ENCODE measurements around the gene MIDN.
"Not testable (repeated sequence)": the region's sequence is repeated elsewhere in the genome, so short reads cannot be mapped to it uniquely, and the experiment has no call there.

The MIDN gene

DNA sequence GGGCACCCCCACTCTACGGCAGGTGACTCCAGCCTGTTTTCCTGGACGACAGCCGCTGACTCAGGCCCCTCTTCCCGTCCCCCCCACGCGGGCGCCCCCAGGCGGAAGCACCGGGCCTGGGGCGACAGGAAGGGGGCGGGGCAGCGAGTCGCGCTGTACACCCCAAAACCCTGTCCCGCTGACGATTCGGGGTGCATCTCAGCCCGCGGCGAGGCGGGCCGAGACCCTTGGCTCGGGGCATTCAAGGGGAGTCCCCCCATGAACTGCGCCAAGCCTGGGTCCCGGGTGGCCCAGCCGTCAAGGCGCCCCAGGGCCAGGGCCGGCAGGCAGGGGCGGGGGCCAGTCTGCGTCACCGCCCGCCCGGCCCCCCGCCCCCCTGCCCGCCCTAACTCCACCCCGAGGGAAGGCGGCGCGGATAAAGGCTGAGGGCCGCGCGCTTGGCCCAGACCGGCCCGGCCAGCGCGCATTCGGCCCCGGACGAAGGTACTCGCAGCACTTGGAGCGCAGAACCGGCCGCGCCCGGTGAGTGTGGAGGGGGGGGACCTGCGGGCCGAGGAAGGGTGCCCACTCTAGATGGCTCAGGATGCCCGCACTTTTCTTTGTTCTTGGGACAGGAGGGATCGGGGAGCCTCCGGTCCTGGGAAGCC lies at the start of gene MIDN:
TSS of gene MIDN (plus strand) at position 445 of the 647 bp plus-strand sequence. CDS start 1,714 bp downstream, outside the sequence.
- peak; percentile 92 to 96 (median 93) for DNase-seq

DNA sequence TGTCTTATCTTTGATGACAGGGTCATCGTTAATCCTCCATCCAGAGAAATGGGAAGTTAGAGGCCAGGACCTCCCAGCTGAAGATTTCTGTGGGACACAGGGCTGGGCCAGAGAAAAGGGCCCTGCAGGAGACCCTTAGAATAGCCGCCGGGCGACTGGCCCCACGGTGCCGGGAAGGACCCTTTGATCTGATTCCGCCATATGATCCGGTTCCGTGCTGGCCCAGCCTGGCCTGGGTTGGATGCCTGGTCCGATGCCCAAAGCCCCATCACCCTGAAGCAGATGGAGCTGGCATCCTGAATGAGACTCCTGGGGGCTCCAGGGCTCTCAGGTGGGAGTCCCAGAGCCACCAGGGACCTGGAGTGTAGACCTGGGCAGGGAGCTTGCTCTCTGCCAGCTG lies 48.9 kb upstream of the MIDN start:
- DNase-seq = no peak

DNA sequence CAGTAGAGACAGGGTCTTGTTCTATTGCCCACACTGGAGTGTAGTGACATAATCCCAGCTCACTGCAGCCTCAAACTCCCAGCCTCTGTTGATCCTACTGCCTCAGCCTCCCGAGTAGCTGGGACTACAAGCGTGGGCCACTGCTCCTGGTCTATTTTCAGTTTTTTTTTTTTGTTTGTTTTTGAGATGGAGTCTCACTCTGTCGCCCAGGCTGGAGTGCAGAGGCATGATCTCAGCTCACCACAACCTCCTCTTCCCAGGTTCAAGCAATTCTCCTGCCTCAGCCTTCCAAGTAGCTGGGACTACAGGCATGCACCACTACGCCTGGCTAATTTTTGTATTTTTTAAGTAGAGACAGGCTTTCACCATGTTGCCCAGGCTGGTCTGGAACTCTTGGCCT lies 47.8 kb upstream of the MIDN start:
- not testable (repeated sequence) for DNase-seq

DNA sequence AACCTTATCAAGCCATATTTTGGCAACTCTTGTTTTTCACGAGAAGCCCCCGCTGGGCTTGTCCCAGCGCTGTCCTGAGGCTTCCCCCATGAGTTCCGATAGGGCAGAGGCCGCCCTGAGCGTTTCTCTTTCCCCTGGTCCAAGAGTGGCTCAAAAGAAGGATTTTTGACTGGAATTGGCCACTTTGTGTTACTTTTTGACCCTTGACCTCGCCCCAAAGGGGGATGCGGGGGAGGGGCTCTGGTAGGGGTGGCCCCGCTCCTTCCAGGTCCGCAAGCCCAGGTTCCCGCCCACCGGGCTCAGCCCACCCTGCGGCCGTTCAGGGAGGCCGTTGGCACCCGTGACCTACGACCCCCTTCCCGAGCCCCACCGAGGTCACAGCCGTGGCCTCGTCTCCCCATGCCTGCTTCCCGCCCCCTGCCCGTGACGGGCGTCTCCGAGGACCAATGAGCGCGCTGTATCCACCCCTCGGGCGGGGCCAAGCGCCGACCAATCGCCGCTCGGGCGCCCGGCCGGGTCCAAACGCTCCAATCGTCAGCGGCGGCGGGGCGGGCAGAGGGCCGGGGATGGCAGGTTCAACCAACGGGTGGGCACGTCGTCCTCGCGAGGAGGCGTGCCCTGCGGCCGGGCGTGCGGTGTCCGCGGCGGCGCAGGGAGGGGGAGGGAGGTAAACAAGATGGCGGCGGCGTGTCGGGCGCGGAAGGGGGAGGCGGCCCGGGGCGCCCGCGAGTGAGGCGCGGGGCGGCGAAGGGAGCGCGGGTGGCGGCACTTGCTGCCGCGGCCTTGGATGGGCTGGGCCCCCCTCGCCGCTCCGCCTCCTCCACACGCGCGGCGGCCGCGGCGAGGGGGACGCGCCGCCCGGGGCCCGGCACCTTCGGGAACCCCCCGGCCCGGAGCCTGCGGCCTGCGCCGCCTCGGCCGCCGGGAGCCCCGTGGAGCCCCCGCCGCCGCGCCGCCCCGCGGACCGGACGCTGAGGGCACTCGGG lies 43.0 kb upstream of the MIDN start, which contains the start of gene STK11:
TSS of gene STK11 (plus strand) at position 665 of the 986 bp plus-strand sequence. CDS start 1,136 bp downstream, outside the sequence.
- peak; percentile 99 to 100 (median 100) for DNase-seq

DNA sequence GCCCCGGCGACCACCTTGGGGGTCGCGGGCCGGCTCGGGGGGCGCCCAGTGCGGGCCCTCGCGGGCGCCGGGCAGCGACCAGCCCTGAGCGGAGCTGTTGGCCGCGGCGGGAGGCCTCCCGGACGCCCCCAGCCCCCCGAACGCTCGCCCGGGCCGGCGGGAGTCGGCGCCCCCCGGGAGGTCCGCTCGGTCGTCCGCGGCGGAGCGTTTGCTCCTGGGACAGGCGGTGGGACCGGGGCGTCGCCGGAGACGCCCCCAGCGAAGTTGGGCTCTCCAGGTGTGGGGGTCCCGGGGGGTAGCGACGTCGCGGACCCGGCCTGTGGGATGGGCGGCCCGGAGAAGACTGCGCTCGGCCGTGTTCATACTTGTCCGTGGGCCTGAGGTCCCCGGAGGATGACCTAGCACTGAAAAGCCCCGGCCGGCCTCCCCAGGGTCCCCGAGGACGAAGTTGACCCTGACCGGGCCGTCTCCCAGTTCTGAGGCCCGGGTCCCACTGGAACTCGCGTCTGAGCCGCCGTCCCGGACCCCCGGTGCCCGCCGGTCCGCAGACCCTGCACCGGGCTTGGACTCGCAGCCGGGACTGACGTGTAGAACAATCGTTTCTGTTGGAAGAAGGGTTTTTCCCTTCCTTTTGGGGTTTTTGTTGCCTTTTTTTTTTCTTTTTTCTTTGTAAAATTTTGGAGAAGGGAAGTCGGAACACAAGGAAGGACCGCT lies 42.1 kb upstream of the MIDN start:
- peak; percentile 50 to 73 (median 66) for DNase-seq

DNA sequence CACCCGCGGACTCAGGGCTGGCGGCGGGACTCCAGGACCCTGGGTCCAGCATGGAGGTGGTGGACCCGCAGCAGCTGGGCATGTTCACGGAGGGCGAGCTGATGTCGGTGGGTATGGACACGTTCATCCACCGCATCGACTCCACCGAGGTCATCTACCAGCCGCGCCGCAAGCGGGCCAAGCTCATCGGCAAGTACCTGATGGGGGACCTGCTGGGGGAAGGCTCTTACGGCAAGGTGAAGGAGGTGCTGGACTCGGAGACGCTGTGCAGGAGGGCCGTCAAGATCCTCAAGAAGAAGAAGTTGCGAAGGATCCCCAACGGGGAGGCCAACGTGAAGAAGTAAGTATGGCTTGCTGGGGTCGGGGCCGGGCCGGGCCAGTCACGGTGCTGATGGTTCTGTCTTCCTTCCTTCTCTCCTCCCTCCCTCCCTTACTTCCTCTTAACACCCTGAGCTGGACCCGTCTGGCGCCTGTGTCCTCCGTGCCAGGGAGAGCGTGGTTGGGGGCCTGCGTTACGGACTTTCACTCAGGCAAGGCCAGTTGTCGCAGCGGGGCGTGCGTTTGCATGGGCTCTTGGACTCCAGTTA lies 41.4 kb upstream of the MIDN start:
- peak; percentile 33 to 57 (median 56) for DNase-seq

DNA sequence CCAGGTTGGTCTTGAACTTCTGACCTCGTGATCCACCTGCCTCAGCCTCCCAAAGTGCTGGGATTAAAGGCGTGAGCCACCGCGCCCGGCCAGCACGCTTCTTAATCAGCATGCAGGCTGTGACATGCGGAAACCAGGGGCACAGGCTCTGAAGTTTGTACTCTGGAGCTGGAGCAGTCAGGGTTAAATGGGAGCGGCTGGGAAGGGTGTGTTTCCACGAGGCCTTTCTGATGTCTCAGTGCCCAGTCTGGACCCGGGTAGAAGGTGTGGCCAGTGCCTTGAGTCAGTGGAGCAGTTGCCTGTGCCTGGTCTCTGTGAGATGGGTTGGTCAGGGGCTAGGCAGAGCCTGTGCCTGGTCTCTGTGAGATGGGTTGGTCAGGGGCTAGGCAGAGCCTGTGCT lies 39.6 kb upstream of the MIDN start:
- DNase-seq = peak in 1 of 3 donors; percentile 20

DNA sequence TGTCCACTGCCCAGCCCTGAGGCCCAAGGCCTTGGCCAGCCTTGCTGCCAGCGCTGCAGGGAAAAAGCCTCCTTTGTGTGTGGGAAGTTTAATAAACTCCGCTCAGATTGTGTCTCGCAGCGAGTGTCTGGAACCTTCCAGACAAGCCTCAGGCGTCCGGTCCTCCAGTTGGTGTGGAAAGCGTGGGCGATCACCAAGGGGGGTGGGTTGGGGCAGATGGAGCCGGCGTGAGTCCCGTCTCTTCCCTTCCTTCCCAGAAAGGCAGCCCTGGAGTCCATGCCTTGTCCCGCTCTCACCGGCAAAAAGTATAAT lies 38.2 kb upstream of the MIDN start:
- DNase-seq = no peak

DNA sequence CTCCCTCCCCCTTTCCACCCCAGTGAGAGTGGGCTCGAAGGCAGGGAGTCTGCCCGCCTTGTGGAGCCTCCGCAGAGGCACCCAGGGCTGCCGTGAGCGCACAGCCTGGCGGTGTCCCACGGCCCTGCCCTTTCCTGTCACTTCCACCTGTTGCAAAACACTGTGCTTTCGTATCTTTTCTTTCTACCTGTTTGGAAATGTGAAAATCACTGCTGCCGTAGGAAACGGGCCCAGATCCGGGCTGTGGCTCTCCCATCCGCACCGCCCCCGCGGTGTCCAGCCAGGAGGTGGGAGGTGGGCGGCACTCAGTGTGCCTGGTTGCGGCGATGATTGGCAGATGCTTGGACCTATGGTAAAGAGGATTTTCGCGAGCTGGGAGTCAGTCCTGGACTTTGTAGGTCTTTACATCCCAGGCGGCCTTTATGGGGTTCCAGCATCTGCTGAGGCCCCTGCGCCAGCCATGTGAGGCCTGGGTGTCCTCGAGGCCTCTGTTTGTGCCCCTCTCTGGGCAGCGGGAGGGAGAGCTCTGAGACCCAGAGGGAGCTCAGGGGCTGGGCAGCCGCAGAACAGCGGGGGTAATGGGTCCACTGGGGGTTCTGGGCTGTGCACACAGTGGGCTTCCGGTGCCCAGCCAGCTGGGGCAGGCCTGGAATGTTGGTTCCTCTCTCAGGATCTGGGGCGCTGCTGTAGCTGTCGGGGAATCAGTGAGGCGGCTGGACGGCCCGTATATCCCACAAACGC lies 36.7 kb upstream of the MIDN start:
- no peak for DNase-seq

DNA sequence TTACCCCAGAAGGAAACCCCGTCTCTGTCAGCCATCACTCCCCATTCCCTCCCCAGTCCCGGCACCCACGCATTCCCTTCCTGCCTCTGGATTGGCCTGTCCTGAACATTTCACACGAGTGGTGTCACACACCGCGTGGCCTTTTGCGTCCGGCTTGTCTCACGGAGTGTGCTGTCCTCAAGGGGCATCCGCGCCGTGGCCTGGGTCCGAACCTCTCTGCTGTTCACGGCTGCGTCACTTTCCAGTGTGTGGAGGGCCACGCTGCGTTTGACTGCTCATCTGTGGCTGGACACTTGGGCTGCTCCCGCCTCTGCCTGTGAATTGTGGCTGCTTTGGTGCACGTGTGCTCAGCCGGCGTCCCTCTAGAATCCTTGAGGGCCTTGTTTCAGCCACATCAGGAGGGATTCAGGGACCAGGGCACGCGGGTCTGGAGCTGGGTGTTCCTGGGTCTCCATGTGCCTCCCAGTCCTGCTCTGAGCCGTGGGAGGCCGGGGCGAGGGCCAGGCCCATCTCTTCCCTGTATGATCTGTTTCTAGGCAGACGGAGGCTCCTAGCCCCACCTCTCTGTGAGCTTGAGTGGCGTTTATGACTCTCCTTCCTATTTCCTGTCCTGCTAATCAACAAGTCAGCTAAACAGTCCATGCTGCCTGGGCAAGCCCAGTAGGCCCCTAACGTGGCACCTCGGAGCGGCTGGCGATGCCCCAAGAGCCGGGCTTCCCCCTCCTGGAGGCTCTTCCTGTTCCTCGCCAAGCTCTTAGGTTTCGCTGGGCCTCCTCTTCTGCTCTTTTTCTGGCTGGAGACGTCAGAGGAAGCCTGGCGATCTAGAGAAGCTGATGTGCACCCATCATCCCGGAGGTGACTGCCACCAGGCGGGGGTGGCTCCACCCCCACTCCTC lies 34.7 kb upstream of the MIDN start:
- DNase-seq = peak; percentile 95 to 99 (median 96)

DNA sequence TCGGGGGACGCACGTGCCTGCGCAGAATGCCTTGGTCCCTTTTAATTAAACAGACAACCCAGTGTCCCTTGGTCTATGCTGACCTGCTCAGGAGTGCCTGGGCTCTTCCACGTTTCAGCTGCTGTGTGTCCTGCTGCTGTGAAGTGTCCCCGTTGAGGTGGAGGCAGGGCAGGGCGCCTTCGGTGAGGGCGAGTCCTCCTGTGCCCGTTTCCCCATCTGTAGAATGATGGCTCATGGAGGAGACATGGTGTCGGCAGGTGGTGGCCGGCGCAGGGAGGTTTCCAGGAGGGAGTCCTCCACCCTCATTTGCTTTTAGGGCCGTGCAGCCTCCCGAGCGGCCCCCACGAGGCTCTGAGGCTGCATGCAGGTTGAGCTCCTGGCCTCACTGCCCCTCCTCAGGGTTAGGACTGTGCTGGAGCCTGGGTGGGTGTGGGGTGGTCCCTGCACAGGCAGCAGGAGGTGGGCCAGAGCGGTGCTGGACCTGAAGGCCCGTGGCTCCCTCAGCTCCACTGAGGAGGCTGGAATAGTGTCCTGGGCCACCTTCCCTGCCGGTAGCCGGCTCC lies 34.0 kb upstream of the MIDN start:
- DNase-seq = no peak

DNA sequence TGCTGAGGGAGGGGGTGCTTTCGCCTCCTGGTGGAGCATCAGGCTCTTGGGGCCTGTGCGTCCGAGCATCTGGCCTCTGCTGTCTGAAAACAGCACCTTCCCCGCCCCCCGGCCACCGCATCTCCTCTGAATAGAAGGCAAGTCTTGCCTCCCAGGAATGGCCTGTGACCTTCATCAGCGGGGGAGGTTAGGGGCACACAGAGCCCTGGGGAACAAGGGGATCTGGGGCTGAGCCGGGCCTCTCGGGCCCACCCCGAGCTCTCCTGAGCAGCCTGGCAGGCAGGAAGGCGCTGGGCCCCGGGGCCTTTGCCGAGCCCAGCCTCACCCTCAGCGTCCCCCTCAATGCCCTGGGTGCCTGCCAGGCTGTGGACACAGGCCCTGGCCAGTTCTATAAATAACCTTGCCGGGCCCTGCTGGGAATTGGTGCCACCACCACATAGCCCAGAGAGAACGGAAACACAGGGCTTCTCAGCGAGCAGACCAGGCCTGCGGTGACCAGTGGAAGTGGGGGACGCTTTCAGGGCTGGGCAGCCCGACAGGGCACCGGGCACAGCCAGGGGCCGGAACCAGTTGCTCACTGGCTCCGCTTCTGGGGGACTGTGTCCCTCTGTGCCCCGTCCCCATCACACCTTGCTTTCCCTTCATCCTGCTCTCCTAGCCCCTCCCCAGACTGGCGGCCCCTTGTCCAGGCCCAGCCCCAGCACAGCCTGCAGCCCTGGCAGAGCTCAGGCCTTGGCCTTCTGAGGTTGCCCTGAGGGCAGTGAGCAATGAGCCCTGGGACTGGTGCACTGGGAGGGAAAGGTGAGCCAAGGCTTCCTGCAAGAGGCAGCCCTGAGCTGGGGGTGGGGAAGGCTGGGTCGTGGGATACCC lies 33.3 kb upstream of the MIDN start:
- no peak for DNase-seq

DNA sequence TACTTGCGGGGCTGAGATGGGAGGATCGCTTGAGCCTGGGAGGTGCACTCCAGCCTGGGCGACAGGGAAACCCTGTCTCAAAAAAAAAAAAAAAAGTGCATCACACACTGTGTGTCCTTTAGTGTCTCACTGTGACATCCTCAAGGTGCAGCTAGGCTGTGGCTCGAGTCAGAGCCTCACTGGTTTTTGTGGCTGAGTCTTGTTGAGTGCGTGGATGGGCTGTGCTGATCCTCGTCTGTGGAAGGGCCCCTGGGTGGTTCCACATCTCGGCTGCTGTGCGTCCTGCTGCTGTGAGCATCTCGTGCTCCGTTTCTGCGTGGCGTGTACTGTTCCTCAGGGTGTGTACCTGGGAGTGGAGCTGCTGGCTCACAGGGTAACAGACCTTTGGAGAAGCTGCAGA lies 31.6 kb upstream of the MIDN start:
- DNase-seq = no peak

DNA sequence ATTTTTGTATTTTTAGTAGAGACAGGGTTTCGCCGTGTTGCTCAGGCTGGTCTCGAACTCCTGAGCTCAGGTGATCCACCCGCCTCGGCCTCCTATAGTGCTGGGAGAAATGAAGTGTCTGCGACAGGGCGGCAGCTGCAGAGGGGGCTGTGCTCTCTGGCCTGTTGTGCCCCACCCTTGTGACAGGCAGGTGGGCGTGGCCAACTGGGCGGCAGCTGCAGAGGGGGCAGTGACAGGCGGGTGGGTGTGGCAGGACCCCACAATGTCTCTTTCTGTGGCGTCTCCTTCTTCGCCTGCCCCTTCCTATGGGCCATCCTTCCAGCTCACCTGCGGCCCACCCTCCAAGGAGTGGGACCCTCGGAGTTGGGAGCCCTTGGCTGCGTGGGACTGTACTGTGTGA lies 31.0 kb upstream of the MIDN start:
- DNase-seq = no peak

DNA sequence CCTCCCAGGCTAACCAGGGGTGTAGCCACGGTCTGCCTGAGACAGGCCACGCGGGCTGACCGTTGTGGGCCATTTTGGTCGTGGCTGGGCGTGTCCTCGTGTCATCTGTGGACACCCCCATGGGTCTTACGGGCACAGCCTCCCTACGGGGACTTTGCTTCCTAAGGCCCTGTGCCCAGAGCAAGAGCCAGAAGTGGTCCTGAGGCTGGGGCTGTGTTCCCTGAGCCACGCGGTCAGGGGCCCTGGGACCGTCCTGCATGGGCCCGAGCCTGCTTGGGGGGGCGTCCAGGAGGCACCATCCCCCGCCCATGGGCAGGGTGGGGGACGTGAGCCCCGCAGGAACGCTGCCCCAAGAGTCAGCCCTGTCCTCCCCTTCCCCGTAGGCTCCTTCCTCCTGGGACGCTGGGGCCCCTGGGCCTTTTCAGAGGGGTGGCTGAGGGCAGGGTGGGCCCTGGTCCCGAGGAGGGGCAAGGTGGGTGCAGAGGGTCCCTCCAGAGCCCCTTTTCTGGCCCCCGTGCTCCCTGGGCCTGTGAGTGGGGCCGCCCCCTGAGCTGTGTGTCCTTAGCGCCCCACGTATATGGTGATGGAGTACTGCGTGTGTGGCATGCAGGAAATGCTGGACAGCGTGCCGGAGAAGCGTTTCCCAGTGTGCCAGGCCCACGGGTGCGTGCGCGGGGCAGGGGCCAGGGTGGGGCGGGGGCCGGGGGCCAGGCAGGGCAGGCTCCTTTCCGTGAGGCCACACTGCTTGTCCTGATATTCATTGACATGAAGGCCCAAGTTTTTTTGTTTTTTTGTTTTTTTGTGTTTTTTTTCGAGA lies 29.4 kb upstream of the MIDN start:
- no peak for DNase-seq

DNA sequence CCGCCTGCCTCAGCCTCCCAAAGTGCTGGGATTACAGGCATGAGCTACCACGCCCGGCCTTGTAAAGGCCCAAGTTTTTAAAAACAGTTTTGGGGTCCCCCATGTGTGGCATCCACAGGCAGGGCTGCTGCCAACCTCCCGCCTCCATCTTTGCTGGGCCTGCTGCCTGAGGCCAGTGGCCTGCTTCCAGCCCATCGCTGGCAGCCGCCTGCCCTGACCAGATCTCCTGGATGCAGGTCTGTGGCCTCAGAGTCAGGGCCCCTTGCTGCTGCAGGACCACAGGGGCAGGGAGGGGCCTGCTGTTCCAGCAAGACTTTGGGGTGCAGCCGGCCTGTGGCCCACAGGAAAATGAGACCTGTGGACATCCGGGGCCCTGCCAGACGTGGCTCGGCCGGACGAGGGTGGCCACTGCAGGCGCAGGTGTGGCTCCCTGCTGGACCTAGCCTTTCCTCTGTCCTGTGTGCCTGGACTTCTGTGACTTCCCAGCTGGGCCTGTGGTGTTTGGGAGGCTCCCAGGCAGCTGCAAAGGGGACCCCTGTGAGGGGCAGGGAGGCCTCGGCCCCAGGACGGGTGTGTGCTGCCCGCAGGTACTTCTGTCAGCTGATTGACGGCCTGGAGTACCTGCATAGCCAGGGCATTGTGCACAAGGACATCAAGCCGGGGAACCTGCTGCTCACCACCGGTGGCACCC lies 28.5 kb upstream of the MIDN start:
- no peak for DNase-seq

DNA sequence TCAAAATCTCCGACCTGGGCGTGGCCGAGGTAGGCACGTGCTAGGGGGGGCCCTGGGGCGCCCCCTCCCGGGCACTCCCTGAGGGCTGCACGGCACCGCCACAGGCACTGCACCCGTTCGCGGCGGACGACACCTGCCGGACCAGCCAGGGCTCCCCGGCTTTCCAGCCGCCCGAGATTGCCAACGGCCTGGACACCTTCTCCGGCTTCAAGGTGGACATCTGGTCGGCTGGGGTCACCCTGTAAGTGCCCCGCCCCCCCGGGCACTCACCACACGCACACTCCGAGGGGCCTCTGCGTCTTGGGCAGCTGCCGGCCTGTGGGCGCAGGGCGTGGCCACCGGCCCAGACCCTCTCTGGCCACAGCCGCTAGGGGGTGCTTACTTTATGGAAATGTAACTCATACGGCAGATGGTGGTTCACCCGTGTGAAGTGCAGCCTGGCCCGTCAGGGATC lies 27.9 kb upstream of the MIDN start:
- DNase-seq = no peak

All from suppressor macrophage treated with lipopolysaccharide for 1 hour (primary cell).